SK-MEL-5 (cell line): ENCODE measurements around the gene TAF5. TPM values are rescaled to one million over a fixed set of nuclear protein-coding genes. Genes with fewer than 3 reads are reported as not detected.

Source experiments
- total RNA-seq: library from RNA; depleted of rRNA; stranded (reverse); fragments of >200 nt; shearing (Covaris generic); gene quantifications from 2 replicates; pipeline ENCODE4 v1.2.3, GENCODE V29; 2014; rRNA removed

Gene TAF5
- total RNA-seq, 1 experiment from 2014 or later = 2.8 TPM

Other genes with a start within 250 kb of the TAF5 start
- 35.5 and 37.4 TPM in 2 replicates for gene NT5C2, start 174.7 kb upstream of the TAF5 start, total RNA-seq
- gene RPEL1, start 122.1 kb upstream of the TAF5 start, total RNA-seq = 0.05 TPM in 1 of 2 replicates, not detected in the other
- gene INA, start 90.8 kb upstream of the TAF5 start, total RNA-seq = 0.37 and 0.56 TPM in 2 replicates
- gene PCGF6, start 16.8 kb upstream of the TAF5 start, total RNA-seq = 9.1 and 9.3 TPM in 2 replicates
- gene ATP5MK, start 28.5 kb downstream of the TAF5 start, total RNA-seq = 420 and 471 TPM in 2 replicates
- 31.8 and 38.1 TPM in 2 replicates for gene PDCD11, start 28.6 kb downstream of the TAF5 start, total RNA-seq
- gene CALHM2, start 84.4 kb downstream of the TAF5 start, total RNA-seq = not detected in 2 replicates
- gene CALHM1, start 90.9 kb downstream of the TAF5 start, total RNA-seq = not detected in 2 replicates
- not detected in 2 replicates for gene CALHM3, start 111.3 kb downstream of the TAF5 start, total RNA-seq
- gene NEURL1, start 125.7 kb downstream of the TAF5 start, total RNA-seq = 0.58 TPM in 1 of 2 replicates, not detected in the other